Measurements from ENCODE around the gene CCDC57.

The CCDC57 gene

GRCh38 chr17:82246365-82247181 lies 33.9 kb upstream of the CCDC57 start:
- DNase-seq: peak; percentile 66

- no peak for DNase-seq
Observed at GRCh38 chr17:82246040-82246364, 33.4 kb upstream of the CCDC57 start.

- DNase-seq: no peak
Observed at GRCh38 chr17:82245134-82246039, 32.7 kb upstream of the CCDC57 start.

GRCh38 chr17:82244413-82245133 lies 31.9 kb upstream of the CCDC57 start:
- no peak for DNase-seq

- no peak for DNase-seq
Observed at GRCh38 chr17:82243648-82244412, 31.2 kb upstream of the CCDC57 start.

- peak; percentile 48 for DNase-seq
Observed at GRCh38 chr17:82242977-82243647, 30.5 kb upstream of the CCDC57 start.

- DNase-seq: no peak
Observed at GRCh38 chr17:82242698-82242976, 30.0 kb upstream of the CCDC57 start.

- DNase-seq: no peak
Observed at GRCh38 chr17:82241926-82242697, 29.5 kb upstream of the CCDC57 start.

- peak; percentile 81 for DNase-seq
Observed at GRCh38 chr17:82241183-82241925, 28.7 kb upstream of the CCDC57 start.

- DNase-seq: no peak
Observed at GRCh38 chr17:82240506-82241182, 28.0 kb upstream of the CCDC57 start.

- DNase-seq: no peak
Observed at GRCh38 chr17:82239926-82240505, 27.4 kb upstream of the CCDC57 start.

- no peak for DNase-seq
Observed at GRCh38 chr17:82239401-82239925, 26.8 kb upstream of the CCDC57 start.

GRCh38 chr17:82238472-82239201 lies 26.0 kb upstream of the CCDC57 start:
- DNase-seq: peak; percentile 64

- no peak for DNase-seq
Observed at GRCh38 chr17:82237746-82238471, 25.3 kb upstream of the CCDC57 start.

- no peak for DNase-seq
Observed at GRCh38 chr17:82237083-82237745, 24.6 kb upstream of the CCDC57 start.

- DNase-seq: no peak
Observed at GRCh38 chr17:82236142-82236971, 23.7 kb upstream of the CCDC57 start.

All from T1000 (cell line).